ENCODE results near the gene PHRF1. TPM values are rescaled to one million over a fixed set of nuclear protein-coding genes. Genes with fewer than 3 reads are reported as not detected.

PHRF1 gene
- total and polyA plus RNA-seq, 9 donors, result 3.8 to 34.2 (median 28.8) TPM

DNA sequence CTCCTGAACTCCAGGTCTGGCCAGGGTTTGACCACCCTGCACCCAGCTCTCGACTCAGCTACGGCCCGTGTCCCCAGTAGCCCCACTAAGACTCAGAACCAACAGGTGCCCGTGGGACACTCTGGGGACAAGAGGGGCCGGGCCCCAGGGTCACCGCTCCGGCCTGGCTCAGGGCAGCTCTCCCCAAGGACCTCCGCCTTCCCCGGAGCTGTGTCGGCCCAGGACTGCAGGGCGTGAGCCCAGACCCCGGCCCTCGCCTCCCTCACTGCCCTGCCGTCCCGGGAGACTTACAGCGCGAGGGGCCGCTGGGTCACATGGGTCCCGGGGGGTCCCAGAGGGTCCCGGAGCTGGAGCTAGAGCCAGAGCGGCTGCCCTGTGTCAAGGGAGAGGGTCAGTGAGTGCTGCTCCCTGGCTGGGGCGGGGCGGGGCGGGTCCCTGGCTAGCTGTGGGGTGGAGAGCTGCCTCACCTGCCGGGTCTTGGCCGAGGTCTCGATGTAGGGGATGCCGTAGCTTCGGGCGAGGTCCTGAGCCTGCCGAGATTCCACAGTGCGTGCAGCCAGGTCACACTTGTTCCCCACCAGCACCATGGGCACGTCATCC is 43.2 kb upstream of the PHRF1 start:
- Histone ChIP-seq H3K4me3 (no peak overlapping the region), H3K9me3 (no peaks in the 10 kb centered on the region), H3K36me3 (no peaks in the 10 kb centered on the region), H3K4me1 (ENCODE audit: insufficient read depth) (peaks cover 11% of the 10 kb centered on the region), H3K27me3 (no peaks in the 10 kb centered on the region), H3K27ac (no peak overlapping the region)
- intact Hi-C loops (cut with DNase I), result loop anchor here in 1 of 4 donors (10.0 kb wide), 1 partner anchor 1862 kb away; no protein-coding TSS in a partner anchor
- DNase-seq, result peak in 1 of 5 donors; percentile 43
- WGBS, 3 donors, result 89 to 92% (median 91%) methylated on average over 31 to 33 of the region's 33 CpGs
- TF ChIP-seq EP300 (IDR thresholded peaks at IDR 0.05), result no peak

DNA sequence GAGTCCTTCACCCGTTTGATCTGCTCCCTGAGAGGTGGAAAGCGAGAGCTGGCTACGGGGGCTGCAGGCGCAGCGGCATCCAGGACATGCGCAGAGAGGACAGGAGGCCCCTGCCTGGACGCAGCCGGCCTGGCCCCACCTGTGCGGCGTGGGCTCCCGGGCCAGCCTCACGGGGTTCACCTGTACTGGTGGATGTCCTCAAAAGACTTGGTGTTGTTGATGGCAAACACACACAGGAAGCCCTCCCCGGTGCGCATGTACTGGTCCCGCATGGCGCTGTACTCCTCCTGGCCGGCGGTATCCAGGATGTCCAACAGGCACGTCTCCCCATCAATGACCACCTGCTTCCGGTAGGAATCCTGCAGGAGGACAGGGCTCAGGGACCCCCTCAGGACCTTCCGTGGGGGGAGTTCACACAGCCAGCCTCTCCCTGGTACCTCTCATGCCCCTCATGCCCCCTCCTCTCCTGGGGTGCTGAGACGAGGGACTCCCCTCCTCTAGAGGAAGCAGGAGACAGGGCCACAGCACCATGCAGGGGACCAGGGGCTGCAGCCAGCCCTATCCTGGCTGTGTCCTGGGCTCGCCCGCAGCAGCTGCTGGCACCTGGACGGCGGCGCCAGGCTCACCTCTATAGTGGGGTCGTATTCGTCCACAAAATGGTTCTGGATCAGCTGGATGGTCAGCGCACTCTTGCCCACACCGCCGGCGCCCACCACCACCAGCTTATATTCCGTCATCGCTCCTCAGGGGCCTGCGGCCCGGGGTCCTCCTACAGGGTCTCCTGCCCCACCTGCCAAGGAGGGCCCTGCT is 42.5 kb upstream of the PHRF1 start:
- 88 to 93% (median 90%) methylated on average over 33 to 37 of the region's 37 CpGs for WGBS, 3 donors
- peak in 1 of 5 donors; percentile 16 for DNase-seq
- TF ChIP-seq EP300 (IDR thresholded peaks at IDR 0.05), result no peak
- TF ChIP-seq, protein P1, sequence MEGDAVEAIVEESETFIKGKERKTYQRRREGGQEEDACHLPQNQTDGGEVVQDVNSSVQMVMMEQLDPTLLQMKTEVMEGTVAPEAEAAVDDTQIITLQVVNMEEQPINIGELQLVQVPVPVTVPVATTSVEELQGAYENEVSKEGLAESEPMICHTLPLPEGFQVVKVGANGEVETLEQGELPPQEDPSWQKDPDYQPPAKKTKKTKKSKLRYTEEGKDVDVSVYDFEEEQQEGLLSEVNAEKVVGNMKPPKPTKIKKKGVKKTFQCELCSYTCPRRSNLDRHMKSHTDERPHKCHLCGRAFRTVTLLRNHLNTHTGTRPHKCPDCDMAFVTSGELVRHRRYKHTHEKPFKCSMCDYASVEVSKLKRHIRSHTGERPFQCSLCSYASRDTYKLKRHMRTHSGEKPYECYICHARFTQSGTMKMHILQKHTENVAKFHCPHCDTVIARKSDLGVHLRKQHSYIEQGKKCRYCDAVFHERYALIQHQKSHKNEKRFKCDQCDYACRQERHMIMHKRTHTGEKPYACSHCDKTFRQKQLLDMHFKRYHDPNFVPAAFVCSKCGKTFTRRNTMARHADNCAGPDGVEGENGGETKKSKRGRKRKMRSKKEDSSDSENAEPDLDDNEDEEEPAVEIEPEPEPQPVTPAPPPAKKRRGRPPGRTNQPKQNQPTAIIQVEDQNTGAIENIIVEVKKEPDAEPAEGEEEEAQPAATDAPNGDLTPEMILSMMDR (IDR thresholded peaks at IDR 0.05), result no peak
- no peak for TF ChIP-seq POLR2A (IDR thresholded peaks at IDR 0.05)
- H3K27ac ChIP-seq, result no peak overlapping the region
- no peaks in the 10 kb centered on the region for H3K27me3 ChIP-seq
- H3K4me3 ChIP-seq, result no peak overlapping the region
- intact Hi-C loops (cut with DNase I), result loop anchor here in 1 of 4 donors (10.0 kb wide), 1 partner anchor 1861 kb away; no protein-coding TSS in a partner anchor
- H3K9me3 ChIP-seq, result no peaks in the 10 kb centered on the region
- no peaks in the 10 kb centered on the region for H3K36me3 ChIP-seq
- peaks cover 11% of the 10 kb centered on the region for H3K4me1 ChIP-seq (ENCODE audit: insufficient read depth)

DNA sequence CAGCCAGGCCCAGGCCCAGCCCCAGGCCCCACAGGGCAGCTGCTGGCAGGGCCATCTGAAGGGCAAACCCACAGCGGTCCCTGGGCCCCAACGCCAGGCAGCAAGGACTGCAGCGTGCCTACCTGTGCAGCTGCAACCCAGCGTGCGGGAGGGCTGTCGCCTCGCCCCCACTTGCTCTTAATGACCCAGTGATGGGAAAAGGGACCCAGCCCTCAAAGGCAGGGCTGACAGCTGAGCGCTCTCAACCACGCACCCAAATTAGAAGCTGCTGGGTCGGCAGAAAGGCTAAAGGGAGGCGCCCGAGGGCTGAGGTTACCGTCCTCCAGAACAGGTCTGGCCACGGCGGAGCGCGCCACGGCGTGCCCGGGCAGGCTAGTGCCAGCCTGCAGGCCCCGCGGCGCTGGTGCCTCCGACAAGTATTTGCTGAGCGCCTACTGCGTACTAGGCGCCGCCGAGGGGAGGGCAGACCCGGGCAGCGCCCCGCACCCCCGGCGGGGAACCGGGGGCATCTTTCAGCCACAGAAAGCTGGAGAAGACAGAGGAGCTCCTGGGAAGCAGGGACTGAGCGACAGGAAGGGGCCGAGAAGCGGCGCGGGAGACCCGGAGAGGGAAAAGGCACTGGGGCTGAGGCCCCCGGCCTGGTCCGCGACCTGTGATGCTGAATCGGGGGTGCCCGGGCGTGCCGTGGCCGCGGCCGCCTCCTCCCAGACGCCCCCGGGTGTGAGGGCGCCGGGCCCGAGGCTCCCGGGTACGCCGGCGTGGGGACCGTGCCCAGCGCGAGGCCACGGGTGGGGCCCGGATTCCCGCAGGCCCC is 41.7 kb upstream of the PHRF1 start:
- no peaks in the 10 kb centered on the region for H3K9me3 ChIP-seq
- H3K4me1 ChIP-seq (ENCODE audit: insufficient read depth), result peaks cover 11% of the 10 kb centered on the region
- no peaks in the 10 kb centered on the region for H3K27me3 ChIP-seq
- TF ChIP-seq POLR2A (IDR thresholded peaks at IDR 0.05) (no peak), EP300 (IDR thresholded peaks at IDR 0.05) (no peak)
- TF ChIP-seq, protein P1 (IDR thresholded peaks at IDR 0.05), result no peak
- WGBS, 3 donors, result 7 to 15% (median 10%) methylated on average over 39 to 66 of the region's 66 CpGs
- peak in 3 of 5 donors; percentile 34 to 64 (median 60) for DNase-seq
- no peaks in the 10 kb centered on the region for H3K36me3 ChIP-seq
- intact Hi-C loops (cut with DNase I), result loop anchor here in 1 of 4 donors (10.0 kb wide), 1 partner anchor 1860 kb away; no protein-coding TSS in a partner anchor
- H3K27ac ChIP-seq, result peak overlapping the region; percentile 10 to 28
- peak overlapping the region; percentile 72 for H3K4me3 ChIP-seq

DNA sequence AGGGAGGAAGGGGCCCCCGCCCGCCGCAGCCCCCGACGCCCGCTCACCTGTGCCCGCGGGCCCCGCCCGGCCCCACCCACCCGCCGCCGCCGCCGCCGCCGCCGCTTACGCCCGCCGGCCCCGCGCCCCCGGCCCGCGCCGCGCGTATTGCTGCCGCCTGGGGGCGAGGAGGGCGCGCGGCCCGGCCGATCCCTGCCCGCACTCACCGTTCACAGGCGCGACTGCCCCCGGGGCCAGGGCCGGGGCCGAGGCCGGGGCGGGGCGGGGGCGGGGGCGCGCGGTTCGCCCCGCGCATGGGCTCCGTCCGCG is 41.1 kb upstream of the PHRF1 start:
- Histone ChIP-seq H3K9me3 (no peaks in the 10 kb centered on the region), H3K27ac (no peak overlapping the region), H3K4me1 (ENCODE audit: insufficient read depth) (peaks cover 11% of the 10 kb centered on the region), H3K36me3 (no peaks in the 10 kb centered on the region), H3K4me3 (peak overlapping the region; percentile 72), H3K27me3 (no peaks in the 10 kb centered on the region)
- WGBS, 3 donors, result 0 to 1% methylated on average over 5 to 56 of the region's 56 CpGs; no CpG with 5 or more reads in 1 of the 3 donors
- TF ChIP-seq EP300 (IDR thresholded peaks at IDR 0.05), result no peak
- TF ChIP-seq, protein P1 (IDR thresholded peaks at IDR 0.05), result no peak
- TF ChIP-seq POLR2A (IDR thresholded peaks at IDR 0.05), result no peak
- no peak for DNase-seq
- intact Hi-C loops (cut with DNase I), result loop anchor here in 1 of 4 donors (10.0 kb wide), 1 partner anchor 1860 kb away; no protein-coding TSS in a partner anchor

Data from ovary (tissue), 9 donors.